ENCODE measurements around the gene SEPTIN12. TPM values are rescaled to one million over a fixed set of nuclear protein-coding genes. Genes with fewer than 3 reads are reported as not detected.
"Not testable (repeated sequence)": the region's sequence is repeated elsewhere in the genome, so short reads cannot be mapped to it uniquely, and the experiment has no call there.

SEPTIN12 gene
- polyA plus RNA-seq, 12 donors: 14.2 TPM; not detected in 11

DNA sequence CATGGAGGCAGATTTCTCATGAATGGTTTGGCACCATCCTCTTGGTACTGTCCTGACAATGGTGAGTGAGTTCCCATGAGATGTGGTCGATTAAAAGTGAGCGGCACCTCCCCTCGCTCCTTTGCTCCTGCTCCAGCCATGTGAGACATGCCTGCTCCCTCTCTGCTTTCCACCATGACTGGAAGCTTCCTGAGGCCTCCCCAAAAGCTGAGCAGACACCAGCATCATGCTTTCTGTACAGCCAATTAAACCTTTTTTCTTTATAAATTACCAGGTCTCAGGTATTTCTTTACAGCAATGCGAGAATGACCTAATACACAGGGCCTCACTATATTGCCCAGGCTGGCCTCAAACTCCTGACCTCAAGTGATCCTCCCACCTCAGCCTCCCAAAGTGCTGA lies 33.3 kb downstream of the SEPTIN12 start:
- no peak for DNase-seq

DNA sequence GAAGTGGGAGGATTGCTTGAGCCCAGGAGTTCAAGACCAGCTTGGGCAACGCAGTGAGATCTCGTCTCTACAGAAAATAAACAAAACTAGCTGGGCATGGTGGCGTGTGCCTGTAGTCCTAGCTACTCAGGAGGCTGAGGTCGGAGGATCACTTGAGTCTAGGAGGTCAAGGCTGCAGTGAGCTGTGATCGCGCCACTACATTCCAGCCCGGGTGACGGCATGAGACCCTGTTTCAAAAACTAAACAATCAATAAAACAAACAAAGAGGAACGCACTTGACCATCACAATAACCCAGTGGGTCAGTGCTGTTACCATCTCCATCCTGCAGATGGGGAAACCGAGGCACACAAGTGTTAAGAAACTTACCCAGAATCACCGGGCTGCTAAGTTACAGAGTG lies 34.9 kb downstream of the SEPTIN12 start:
- DNase-seq: no peak

DNA sequence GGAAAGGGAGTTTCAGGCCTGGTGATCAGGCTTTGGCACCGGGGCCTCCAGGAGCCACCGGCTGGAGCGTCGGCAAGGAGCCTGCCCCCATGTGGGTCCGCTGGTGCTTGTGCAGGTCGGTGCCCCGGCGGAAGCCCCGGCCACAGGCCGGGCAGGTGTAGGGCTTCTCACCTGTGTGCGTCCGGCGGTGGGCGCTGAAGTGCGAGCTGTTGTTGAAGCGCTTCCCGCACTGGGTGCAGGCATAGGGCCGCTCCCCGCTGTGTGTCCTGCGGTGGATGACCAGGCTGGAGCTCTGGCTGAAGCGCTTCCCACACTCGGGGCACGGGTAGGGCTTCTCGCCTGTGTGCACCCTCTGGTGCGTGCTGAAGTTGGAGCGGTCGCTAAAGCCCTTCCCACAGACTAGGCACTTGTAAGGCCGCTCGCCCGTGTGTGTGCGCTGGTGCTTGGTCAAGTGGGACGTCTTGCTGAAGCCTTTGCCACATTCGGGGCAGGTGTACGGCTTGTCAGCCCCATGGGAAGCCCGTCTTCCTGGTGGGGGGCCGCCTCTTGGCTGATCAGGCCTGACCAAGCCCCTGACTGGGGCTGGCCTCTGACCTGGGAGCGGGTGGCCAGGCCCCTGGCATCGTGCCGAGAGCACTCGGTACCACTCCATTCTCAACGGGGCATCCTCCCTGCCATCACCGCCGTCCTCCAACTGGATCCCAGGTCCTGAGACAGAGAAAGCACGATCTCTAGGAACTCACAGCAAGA lies 35.6 kb downstream of the SEPTIN12 start:
- DNase-seq: no peak

DNA sequence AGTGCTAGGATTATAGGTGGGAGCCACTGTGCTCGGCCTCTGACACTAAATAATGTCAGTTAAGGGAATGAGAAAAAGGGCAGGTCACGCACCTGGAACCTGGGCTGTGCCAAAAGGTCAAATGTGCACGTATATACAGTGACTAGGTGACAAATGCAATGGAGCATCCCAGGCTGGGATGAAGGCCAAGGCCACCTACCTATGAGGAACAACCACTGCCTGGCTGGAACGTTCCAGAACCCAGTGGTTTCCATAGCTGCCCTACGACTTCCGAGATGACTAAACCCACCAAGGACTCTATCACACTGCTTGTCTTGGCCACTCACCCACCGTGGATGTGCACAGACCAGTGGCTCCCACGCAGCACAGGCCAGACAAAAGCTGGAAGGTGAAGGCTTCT lies 37.2 kb downstream of the SEPTIN12 start:
- DNase-seq: no peak

DNA sequence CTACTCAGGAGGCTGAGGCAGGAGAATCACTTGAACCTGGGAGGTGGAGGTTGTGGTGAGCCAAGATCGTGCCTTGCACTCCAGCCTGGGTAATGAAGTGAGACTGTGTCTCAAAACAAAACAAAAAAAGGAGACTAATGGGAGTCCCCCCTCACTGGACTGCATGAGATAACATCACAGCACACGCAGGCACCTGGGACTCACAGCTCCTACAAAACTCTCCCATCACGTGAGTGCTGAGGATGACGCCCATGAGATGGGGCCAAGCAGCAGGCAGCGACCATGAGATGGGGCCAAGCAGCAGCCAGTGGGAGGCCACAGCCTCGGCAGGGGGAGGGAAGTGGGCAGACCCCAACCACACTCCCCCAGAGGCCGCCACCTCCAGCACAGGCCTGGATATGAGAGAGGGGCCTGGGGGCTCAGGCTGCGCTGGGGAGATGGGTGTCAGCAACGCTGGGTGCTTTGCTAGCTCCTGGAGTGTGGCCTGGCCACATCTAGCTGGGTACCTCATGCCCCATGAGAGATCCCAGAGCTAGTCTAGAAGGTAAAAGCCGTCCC lies 38.4 kb downstream of the SEPTIN12 start:
- no peak for DNase-seq

DNA sequence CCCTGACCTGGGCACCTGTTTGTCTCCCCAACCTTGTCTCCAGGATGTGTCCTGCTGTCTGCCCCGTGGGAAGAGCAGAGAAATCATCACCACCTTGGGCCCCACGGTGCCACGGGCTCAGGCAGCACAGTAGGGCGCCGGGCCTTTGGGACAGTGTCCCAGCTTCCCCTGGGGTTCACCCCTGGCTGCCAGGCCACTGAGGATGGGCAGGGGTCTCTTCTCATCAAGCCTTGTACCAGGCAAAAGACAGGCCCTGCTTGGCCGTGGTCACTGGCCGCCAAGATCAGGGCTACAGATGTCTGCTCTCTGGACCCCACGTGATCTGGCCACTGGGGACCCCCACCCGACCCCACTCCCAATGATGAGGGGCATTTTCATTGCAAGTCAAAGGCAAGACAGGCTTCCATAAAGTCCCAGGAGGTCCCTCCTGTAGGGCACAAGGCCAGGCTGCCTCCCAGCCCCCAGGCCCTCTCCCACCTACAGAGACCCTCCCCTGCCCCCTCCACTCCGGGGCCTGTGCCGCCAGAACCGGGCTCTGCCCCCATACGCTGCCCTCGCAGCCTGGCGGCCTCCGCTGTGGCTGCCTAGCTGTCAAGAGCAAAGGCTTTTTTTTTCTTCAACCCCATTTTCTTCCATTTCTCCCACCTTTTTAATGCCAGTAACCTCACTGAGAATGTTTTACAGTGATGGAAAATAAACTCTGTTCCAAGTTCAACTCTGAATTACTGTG lies 39.3 kb downstream of the SEPTIN12 start:
- no peak for DNase-seq

DNA sequence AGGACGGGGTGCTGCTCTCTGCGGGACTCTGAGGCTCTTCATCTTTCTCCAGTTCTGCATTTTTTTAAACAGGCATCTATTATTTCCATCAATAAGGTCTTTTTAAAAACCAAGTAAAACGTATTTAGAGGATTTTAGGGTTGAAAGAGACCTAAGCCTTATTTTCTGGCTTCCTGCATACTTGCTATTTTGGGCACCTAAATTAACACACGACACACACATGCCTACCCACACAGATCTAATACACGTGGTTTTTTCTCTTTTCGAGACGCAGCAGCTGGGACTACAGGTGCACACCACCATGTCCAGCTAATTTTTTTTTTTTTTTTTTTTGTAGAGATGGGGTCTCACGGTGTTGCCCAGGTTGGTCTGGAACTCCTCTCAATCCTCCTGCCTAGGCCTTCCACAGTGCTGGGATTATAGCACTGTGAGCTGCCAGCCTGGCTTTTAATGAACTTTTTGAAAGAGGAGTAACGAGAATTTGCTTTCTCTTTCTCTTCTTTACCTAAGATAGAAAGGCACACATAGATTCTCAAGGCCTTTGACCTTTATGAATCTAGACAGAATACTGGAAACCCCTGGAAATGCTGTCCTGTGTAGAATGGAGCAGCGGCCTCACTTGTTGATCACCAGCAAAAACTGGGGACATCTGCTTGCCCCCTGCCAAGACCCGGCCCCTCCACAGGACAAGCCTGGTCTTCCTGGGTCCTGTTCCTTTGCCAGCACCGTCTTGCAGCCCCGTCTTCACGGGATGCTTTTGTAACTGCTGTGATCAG lies 40.1 kb downstream of the SEPTIN12 start:
- DNase-seq: no peak

DNA sequence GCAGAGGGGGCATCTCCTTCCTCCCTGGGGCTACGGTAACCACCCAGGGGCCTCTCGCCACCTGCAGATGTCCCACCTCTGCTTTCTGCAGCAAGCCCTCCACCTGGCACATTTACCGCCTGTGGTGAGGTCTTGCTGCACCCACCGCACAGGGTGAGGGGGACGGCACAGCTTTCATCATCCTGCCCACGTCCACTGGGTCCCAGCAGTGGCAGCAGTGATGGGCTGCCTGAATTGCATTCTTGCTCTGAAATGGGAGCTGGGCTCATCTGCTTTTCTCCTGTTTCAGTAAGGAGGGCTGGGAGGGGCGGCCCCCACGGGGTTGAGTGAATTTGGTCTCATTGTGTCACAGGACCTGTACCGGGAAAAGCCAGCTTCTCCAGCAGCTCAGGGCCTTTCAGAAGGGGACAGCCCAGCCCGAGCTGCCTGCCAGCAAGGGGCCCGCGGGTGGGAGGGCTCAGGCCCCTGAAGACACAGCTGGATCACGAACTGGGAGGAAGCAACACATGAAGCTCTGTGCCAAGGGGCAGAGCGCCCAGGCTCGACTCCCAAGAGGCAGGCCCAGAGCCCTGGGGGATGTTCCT lies 41.1 kb downstream of the SEPTIN12 start:
- no peak for DNase-seq

DNA sequence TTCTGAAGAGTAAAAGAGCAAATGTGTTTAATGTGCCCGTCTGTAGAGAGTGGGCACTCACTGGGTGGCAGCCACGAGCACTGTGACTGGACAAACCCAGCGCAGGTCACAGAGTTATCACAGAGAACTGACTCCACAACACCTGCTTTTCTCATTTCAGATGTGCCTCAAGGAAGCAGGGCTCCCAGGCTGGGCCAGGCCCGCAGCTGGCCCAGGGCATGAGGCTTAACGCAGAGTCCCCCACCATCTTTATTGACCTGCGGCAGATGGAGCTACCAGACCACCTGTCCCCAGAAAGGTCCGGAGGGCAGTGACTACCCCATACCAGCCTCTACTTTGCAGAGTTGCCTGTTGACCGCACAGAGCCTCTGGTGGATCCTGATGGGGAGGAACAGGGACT lies 41.9 kb downstream of the SEPTIN12 start:
- no peak for DNase-seq

DNA sequence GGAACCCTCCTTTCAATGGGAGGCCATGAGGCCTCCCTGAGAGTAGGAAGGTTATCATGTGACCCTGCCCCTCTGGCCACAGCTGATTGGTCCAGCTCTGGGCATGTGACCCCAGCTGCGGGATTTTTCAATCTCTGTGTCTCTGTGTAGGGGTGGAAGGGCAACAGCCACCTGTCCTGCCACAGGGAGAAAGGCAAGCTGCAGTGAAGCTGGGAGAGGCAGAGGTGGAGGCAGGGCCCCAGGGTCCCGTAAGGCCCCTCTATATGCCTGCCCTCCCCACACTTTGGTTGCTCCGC lies 42.9 kb downstream of the SEPTIN12 start:
- no peak for DNase-seq

DNA sequence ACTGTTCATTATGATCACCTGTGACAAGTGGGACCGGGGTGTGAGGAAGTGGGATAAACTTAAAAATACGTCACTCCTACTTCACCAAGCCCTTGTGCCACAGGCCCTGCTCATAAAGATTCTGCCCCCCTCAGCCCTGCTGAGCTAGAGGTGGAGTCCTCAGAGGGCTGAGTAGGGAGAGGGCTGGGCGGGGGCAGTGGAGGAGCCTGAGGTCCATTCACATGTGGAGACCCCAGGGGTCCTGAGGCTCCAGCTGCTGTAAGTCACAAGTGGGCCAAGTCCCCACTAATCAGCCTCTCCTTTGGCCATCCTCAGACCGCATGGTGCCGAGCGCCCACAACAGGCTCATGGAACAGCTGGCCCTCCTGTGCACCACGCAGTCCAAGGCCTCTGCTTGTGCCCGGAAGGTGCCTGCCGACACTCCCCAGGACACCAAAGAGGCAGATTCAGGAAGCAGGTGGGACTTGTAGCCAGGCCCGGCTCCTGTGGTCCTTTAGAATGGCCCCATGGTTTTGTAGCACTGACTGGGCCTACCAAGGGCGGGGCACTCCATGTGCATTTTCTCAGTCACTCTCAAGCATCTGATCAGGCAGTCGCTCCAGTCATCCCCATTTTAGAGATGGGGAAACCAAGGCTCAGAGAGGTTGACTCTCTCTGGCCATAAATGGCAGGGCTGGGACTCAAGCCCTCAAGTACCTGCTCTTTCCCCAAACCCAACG lies 43.4 kb downstream of the SEPTIN12 start:
- DNase-seq: no peak

DNA sequence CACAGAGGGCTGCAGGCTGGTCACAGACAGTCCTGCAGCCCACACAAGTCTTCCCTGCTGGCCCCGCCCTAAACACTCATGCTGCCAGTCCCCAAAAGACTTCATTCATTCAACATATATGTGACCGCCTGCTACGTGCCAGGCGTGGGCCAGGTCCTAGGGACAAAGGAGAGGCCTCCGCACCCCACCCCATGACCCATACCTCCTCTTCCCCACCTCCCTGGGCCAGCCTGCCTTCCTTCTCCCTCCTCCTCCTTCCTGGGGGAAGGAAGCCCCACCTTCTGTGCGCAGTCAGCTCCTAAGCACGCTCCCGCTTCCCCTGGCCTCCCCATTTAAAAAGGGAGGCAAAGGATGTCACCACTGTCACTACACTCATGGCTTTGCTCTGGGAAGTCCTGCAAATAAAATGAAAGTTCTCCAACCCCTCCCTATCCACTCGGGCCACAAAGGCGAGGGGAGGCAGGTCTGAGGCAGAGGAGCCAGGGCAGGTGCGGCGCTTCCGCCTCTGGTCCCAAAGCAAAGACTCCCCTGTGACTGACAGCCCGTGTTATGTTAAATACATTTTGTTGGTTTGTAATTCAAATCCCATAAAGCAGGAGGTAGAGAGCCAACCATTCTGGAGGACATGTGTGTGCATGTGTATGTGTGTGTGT lies 44.8 kb downstream of the SEPTIN12 start:
- no peak for DNase-seq

DNA sequence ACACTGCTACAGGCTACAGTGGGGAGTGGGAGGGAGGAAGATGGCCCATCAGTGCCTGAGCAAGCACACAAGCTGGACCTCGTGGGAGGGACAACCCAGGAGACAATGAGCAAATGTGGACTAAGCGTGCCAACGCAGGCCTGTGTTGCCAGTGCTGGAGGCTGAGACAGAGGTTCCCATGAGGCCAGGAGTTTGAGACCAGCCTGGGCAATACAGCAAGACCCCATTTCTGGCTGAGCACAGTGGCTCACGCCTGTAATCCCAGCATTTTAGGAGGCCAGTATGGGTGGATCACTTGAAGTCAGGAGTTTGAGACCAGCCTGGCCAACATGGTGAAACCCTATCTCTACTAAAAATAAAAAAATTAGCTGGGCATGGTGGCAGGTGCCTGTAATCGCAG lies 49.8 kb downstream of the SEPTIN12 start:
- DNase-seq: not testable (repeated sequence)

DNA sequence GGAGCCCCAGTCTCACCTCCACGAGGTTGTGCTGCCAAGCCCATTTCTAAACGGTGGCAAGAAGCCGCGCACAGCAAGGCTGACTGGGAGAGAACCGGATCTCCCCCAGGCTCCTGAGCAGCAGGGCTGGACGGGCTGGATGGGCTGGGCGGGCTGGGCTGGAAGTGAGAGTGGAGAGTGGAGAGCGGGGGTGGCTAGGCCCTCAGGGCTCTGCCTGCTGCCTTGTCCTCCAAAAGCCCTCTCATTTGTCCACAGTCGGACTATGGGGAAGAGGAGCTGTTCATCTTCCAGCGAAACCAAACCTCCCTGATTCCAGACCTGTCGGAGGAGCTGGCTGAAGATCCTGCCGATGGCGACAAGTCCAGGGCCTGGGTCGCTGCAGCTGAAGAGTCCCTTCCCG lies 50.6 kb downstream of the SEPTIN12 start:
- DNase-seq: no peak

DNA sequence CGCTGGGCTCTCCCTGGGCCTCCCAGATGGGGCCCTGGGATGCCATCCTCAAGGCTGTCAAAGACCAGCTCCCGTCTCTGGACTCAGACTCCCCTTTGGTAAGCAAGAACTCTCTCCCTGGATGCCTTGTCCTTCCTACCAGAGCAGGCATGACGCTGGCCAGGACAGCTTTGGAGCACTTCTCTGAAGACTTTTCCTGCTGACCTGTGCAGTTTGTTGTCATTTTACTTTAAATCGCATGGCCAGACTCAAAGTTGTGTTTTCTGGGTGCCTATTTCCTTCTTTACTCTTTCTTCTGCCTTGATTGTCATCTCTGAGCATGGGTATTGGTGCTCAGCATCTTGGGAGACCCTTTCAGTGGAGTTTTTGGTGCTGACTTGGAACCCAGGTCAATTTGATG lies 51.6 kb downstream of the SEPTIN12 start:
- DNase-seq: no peak

DNA sequence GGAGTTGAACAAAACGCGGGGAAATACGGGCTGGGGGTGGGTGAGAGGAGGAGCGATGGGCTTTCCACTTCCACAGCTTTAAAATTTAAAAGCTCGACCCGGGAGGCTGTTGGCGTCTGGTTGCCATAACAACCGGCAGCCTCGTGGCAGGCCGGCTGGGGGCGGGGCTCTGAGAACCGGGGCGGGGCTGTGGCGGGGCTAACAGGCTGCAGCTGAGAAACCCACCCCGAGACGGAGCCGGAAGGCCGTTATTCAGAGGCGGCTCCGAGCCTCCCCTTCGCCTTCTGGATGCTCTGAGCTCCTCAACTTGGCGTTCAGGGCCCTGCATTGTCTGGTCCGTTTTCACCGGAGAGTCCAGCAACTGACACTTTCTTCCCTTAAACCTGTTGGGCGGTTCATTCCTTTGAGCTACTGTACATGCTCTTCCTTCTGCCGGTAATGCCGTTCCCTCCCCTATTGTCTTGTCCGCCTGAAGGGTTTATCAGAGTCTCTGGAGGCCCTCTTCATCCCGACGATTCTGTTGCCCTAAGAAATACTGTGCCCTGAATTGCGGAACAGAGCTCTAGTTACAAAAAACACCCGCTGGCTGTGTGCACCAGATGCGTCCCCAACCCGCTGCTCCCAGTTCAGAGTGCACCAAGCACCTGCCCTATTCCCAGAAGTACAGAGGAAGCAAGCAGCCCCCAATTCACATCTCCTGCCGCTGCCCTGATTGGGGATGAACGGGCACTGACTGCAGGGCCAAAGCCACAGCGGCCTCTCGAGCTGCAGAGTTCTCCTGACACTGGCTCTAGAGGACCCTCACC lies 53.2 kb downstream of the SEPTIN12 start:
- DNase-seq: peak; percentile 88

DNA sequence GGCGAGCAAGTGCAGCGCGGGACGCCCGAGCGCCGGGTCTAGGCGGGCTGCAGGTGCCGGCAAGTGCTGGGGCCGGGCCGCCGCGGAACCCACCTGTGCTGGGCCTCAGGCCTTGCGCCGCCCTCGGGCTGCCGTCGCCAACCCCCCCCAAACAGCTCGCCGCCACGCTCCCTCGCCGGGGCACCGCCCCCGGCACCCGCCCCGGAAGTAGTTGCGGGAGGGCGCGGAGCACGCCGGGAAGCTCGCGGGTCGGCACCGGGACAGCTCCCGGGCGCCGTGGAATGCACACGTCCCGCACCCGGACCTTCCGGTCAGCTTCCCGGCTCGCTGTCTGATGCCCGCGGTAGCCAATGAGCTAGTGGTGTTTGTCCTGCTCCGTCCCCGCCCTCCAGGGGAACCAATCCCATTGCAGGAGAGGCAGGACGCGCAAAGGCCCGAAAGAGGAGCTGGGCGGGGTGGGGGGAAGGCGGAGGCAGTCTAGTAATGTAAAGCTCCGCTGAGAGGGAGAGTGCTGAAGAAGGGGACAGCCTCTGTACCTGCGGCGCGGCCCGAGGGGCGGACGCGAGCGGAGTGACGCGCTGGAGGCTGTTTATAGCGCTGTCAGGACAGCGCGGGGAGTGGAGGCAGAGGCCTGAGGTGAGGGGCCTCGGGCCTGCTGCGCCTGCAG lies 53.9 kb downstream of the SEPTIN12 start, which contains the start of the genes ANKS3 and DNAAF8:
ANKS3 (minus strand) TSS at position 209 of the 667 bp plus-strand sequence. CDS start 4,122 bp downstream, outside the sequence.
DNAAF8 (plus strand) TSS at position 475 of the 667 bp plus-strand sequence. CDS start 1,978 bp downstream, outside the sequence.
- peak; percentile 95 for DNase-seq

DNA sequence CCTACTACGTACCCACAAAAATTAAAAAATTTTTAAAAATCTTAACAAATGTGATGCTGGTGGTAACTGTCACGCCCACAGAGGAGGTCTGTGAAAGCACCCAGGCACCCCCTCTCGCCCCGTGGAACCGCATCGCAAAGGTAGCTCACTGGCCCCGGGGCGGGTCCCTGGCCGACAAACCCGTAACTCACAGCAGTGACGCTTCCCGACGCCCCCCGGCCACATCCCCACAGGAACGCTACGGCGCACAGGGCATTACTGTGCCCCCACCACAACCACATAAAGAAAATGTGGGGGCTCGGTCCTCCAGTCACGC lies 54.4 kb downstream of the SEPTIN12 start:
- no peak for DNase-seq

DNA sequence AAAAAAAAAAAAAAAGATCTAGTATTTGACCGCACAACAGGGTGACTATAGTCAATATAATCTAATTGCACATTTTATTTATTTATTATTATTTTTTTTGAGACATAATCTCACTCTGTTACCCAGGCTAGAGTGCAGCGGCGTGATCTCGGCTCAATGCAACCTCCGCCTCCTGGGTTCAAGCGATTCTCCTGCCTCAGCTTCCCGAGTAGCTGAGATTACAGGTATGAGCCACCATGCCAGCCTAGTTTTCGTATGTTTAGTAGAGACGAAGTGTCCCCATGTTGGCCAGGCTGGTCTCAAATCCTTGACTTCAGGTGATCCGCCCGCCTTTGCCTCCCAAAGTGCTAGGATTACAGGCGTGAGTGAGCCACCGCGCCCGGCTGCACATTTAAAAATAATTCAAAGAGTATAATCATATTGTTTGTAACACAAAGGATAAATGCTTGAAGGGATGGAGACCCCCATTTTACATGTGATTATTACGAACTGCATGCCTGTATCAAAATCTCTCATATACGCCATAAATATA lies 54.9 kb downstream of the SEPTIN12 start:
- DNase-seq: no peak

Data from muscle of arm (tissue), 12 donors.